EL (cell line): ENCODE data around the gene RHOBTB1.
"Not testable (repeated sequence)": the region's sequence is repeated elsewhere in the genome, so short reads cannot be mapped to it uniquely, and the experiment has no call there.

ENCODE experiments used
- DNase-seq: peaks from one replicate; pipeline ENCODE4 v3.0.0-alpha.2; 2016

RHOBTB1 gene

DNA sequence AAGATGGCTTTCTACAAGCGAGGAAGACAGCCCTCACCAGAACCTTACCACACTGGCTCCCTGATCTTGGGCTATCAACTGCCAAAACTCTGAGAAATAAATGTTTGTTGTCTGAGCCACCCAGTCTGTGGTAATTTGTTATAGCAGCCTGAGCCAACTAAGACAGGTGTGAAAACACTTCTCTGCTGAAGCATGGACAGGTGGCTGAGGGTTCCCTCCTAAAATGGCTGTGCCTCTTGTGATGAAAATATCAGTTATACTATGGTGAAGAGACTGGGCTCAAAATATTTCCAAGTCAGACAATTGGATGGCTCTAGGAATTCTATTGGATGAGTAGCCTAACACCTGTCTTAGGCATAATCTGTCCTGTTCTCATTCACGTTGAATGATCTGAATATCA lies 87.6 kb downstream of the RHOBTB1 start:
- no peak for DNase-seq

DNA sequence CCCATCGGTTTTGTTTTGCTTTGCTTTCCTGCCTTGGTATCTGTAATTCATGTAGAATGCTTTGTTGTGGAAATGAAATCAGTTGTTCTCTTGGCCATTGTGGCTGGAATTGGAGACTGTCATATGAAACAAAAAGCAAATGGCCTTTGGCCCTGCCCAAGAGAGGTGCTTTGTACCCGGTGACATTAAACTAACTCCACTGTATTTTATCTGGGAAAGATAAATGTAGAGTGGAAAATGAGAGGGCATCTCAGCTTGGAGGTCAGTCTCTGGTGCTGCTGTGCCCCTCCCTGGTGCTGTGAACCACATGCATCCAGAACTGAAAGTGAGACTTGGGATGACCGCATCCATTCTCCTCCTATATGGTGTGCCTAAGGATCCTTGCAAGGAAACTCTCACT lies 90.3 kb downstream of the RHOBTB1 start:
- DNase-seq: no peak

DNA sequence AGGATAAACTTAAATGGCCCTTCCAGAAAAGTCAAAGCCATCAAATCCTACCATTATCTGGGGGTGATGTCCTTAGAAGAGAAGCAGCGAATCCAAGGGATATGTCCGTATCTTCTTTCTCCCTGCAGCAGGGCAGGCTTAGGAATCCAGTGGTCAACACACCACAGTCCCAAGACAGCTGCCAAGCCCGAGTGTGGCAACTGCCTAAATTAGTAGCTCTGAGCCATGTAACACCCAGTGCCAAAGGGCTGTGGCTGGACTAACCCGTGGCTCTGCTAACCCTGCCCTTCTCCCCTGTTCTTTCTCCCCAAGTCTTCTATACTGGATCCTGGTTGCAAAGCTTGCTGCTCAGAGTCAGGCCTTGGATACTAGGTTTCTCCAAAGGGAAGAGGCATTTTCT lies 90.9 kb downstream of the RHOBTB1 start:
- no peak for DNase-seq

DNA sequence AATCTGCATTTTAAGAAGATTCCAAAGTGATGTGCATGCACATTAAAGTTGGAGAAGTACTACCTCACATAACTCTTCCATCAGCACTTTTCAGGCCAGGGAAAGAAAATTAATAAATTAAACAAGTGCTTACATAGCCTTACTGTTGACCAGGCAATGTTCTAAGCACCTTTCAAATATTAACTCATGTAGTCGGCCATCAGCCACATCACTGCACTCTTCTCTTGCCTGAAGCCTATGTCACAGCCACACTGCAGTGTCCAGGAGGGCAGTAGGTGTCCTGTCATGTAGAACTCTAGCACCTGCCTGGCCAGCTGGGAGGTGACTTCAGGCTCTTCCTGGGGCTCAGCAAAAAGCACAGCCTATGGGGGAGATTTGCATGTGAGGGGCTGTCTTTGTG lies 94.2 kb downstream of the RHOBTB1 start:
- no peak for DNase-seq

DNA sequence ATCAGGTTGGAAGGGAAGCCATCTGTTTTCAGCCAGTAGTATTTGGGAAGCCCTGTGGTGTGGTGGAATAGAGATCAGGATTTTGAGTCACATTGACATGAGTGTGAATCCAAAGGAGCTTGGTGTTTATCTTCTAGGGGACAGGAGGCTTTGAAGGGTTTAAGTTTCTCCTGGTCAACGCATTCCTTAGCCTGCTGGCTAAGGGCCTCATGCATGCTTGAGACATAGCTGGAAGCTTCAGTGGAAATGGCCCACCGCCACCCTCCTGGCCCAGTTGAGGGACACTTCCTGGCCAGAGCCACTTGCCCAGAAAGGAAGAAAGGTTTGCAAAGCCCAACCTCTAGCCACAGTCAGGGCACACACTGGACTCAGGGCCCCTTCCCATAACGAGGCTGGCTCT lies 94.8 kb downstream of the RHOBTB1 start:
- no peak for DNase-seq

DNA sequence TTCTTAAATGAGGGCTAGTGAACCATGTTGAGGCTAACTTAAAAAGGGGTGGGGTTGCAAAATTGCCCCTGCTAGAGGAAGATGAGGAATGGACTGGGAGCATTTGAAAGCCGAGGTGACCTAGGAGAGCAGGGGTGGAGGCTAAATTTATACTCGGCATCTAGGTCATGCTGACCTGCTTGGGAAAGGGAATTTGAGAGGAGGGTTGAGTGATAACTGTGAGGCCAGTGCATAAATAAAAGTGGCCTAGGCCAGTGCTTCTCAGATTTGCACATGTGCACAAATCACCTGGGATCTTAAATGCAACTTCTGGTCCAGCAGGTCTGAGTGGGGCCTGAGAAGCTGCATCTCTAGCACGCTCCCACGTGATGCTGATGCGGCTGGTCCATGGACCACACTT lies 95.3 kb downstream of the RHOBTB1 start:
- no peak for DNase-seq

DNA sequence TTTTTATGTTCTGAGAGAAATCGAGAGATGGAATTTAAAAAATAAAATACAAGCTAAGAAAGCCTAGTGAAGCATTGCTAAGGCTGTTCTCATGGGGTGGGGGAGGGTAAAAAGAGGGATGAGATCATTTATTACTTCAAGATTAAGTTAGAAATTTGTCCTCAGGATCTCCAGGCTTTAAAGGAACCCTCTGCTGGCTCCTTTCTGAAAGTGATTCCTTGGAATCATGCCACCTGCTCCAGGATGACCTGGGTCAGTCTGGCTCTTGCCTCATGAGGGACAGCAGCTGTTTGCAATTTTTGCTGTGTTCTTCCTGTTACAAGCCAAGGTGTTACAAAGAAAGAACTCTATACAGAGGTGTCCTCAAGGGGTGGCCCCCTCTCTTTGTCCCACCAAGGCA lies 95.9 kb downstream of the RHOBTB1 start:
- peak; percentile 56 for DNase-seq

DNA sequence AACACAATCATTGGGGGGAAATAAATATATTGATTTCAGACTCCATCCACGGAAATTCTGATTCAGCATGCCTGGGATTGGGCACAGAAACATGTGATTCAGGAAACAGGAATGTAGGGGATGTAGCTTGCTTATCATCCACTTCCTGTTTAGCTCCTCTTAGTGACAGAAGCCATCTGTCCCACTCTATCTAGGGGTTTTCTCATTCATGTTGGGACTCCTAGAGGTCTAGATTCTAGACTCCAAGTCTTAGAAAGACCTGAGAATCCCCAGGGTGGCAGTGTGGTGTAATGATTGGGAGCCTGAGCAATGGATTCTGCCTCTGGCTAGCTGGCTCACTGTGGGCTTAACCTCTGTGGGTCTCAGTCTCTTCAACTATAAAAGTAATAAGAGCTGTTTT lies 97.8 kb downstream of the RHOBTB1 start:
- DNase-seq: peak; percentile 74

DNA sequence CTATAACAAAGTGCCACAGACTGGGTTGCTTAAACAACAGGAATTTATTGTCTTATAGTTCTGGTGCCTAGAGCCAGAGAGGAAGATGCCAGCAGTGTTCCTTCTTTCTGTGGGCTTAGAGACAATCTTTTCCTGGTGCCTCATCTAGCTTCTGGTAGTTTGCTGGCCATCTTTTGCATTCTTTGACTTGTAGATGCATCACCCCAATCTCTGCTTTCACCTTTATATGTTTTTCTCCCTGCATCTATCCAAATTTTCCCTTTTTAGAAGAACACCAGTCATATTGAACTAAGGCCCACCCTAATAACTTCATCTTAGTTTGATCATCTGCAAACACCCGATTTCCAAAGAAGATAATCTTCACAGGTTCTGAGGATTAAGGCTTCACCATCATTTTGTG lies 98.9 kb downstream of the RHOBTB1 start:
- no peak for DNase-seq

DNA sequence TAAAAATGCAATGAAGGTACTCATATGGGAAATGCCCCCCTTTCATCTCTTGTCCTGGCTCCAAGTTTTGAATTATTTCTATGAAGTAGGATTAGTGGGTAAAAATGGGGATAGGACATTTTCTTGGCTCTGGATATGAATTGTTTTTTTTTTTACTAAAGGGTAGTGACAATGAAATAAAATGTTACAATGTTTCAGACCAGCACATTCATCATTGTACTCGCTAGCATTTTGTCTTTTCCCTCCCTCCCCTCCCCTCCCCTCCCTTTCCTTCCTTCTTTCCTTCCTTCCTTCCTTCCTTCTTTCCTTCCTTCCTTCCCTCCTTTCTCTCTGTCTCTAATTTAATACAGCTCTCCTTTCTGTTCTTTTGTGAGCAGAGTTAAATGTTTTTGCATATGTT lies 101.3 kb downstream of the RHOBTB1 start:
- no peak for DNase-seq

DNA sequence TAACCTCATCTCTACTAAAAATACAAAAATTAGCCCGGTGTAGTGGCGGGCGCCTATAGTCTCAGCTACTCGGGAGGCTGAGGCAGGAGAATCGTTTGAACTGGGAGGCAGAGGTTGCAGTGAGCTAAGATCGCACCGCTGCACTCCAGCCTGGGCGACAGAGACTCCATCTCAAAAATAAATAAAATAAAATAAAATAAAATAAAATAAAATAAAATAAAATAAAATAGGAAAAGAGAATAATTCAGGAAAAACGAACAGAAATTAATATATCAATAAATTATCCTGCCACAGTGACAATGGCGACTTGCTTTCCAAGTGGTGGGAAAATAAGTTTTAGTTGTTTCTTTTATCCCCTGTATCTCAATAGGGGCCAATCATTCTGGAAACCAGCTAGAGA lies 102.8 kb downstream of the RHOBTB1 start:
- not testable (repeated sequence) for DNase-seq

DNA sequence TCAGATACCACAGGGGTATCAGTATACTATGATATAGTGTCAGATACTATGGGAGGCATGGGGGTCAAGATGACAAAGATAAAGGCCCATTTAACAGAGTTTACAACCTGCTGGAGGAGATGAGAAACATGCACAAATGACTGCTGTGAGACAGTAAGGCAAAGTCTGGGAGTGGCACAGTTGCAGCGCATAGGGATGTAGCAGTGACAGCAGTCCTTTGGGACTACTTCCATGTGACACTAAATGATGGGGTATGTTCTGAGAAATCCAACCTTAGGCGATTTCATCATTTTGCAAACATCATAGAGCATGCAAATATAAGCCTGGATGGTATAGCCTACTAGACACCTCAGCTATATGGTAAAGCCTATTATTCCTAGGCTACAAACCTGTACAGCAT lies 108.9 kb downstream of the RHOBTB1 start:
- no peak for DNase-seq

DNA sequence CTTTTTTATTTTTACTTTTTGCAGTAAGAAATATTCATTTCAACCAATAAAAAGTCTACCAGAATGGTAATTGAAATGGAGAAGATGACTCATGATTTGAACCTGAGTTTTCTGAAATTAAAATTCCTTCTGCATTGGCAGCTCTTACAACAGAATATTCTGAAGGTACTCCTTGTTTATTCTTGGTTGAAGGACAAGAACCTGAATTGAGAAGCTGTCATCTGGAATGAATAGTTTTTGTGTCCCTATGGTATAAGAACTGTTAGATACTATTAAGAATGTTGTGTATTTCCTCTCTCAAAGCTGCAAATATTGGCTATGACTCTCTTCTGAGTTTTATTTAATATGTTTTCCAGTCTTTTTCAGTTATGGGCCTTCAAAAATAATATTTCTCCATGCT lies 109.6 kb downstream of the RHOBTB1 start:
- no peak for DNase-seq

DNA sequence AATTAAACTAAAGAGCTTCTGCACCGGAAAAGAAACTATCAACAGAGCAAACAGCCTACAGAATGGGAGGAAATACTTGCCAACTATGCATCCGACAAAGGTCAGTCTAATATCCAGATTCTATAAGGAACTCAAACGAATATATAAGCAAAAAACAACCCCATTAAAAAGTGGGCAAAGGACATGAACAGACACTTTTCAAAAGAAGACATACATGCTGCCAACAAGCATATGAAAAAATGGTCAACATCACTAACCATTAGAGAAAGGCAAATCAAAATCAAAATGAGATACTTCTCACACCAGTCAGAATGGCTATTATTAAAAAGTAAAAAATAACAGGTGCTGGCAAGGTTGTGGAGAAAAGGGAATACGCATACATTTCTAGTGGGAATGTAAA lies 111.8 kb downstream of the RHOBTB1 start:
- not testable (repeated sequence) for DNase-seq

DNA sequence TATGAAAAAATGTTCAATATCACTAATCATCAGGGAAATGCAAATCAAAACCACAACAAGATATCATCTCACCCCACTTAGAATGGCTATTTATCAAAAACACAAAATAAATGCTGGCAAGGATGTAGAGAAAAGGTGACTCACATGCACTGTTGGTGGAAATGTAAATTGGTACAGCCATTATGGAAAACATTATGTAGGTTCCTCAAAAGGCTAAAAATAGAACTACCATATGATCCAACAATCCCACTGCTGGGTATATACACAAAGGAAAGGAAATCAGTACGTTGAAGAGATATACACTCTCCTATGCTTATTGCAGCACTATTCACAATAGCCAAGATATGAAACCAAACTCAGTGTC lies 115.5 kb downstream of the RHOBTB1 start:
- DNase-seq: peak; percentile 31

DNA sequence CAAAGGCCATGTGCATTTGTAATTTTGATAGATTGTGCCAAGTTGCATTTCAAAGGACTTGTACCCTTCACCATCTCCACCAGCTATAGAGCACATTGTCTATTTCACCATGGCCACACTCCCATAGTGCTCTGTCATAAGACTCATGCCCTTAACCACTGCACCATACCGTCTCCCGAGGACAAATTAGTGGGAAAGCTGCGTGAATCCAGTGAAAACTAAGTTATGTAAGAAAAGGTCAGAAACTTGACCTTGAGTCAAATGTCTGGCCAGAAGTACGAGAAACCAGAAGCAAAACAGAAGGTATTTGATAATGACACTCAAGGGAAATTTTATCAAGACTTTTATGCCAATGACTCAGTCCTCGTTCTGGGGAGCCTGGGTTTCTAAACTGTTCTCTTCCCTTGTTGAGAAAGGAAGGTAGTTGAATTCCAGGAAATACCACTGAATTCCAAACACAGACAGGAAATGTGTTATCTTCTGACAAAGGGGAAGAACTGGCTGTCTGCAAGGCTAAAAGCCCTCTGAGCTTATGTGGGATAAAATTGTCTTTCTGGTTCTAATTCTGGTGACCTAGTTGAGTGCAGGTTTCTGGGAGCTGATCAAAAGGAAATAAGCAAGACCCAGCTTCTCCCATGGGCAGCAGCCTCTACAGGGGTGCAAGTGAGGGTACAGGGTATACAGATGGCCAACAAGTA lies 116.0 kb downstream of the RHOBTB1 start:
- peak; percentile 84 for DNase-seq

DNA sequence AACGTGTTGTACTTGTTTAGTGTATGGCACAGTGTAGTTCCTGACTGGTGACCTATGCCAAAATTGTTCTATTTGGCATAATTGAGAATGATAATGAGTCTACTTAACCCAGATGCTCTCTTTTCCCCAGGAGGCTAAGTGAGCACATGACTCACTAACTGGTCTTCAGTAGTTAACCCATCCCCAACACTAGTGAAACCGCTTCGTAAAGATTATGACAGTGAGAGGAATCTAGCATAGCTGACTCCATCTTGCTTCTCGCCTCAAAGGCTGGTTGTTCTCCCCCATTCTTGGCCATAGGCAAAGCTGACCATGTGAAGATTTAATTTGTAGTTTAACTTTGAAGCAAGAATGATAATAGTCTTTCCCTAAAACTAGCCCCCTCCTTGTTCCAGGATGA lies 118.5 kb downstream of the RHOBTB1 start:
- no peak for DNase-seq

DNA sequence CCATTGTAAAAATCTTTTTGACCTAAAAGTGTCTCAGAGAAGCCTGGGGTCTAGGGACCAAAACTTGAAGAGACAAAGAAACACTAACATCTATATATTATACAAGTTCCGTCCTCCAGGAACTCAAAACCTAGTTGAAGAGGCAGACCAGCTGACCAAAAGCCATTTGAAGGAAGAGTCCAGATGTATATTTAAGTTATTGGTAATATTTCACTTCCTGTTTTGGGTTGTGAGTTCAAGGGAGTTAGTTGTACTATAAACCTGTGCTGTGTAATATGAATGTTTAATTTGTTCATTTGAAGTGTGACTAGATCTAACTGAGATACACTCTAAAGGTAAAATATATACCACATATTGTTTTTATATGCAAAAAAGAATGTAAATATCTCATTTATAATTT lies 120.7 kb downstream of the RHOBTB1 start:
- DNase-seq: no peak

DNA sequence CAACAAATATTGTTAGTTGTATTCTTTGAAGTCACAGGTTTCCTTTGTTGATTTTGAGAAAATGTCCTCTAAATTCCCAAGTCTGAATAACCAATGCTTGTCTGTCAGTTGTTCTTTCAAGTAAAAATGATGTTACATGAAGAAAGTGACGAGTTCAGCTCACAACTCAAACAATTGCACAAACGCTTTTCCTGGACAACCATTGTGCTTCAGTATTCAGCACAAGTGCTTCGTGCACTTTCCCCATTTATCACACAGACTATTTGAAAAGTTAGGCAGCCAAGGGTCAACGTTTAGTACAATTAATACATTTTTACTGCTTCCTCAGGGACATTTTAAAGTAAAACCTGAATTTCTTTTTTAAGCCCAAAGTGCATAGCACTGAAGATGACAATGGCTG lies 121.2 kb downstream of the RHOBTB1 start:
- DNase-seq: no peak

DNA sequence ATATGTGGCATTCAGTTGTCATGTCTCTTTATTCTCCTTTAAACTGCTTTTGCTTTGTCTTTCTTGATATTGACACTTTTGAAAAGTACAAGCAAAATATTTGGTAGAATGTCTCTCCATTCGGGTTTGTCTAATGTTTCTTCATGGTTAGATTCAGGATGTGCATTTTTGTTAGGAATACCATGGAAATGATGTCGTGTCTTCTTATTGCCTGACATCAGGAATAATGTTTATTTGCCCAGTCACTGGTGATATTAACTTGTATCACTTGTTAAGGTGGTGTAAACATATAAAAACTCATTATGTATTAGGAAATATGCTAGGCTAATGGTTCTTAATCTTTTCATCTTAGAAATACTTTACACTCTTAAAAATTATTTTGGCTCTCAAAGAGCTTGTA lies 122.3 kb downstream of the RHOBTB1 start:
- peak; percentile 26 for DNase-seq

DNA sequence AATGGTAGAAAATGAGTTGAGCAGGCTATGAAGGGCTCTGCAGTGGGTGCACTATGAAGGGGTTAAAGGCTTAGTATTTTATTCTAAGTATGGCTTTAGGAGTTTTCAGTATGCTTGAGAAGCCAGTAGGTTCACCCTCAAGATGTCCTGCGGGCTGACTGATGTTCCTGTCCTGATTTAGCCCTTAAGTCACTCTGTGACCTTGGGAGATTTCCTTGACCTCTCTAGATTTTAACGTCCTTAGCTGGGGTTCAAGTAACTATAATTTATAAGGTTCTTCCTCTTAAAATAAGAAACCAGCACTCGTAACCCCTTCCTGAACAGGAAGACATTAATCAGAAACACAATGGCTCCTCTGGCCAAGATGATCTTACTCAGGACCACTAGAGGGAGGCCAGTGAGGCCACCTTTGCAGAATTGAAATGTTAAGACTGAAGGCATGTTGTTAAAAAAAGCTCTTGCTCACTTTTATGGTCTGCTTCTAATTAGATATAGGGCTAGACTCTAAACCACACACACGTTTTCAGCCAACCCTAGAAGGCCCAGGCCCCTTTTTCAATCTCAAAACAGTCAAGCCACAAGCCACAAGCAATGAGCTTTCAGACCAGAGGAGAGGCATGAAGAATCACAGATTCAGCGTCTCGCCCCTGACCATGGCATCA lies 123.8 kb downstream of the RHOBTB1 start:
- peak; percentile 47 for DNase-seq
